ENCODE data around the gene TFB1M.

Gene TFB1M

GRCh38 chr6:155207223-155207622, 107.1 kb downstream of the TFB1M start:
- Histone ChIP-seq H3K27ac (ENCODE audit: low read depth, low read length, poor library complexity, severe bottlenecking) (no peak overlapping the region), H3K4me3 (ENCODE audit: low read depth, low read length, poor library complexity, severe bottlenecking) (no peak overlapping the region), H3K27me3 (ENCODE audit: insufficient read depth, low read length) (no peaks in the 10 kb centered on the region), H3K9ac (ENCODE audit: low read length) (no peak overlapping the region), H3K4me1 (ENCODE audit: insufficient read depth, low read length, severe bottlenecking) (peaks cover 7% of the 10 kb centered on the region), H3K9me3 (ENCODE audit: low read length) (no peaks in the 10 kb centered on the region), H3K4me2 (ENCODE audit: low read length) (no peak overlapping the region), H4K20me1 (ENCODE audit: insufficient read depth, low read length) (no peaks in the 10 kb centered on the region), H3K36me3 (ENCODE audit: insufficient read depth, low read length) (peaks cover 4% of the 10 kb centered on the region; the same call in 1 of the 2 replicates), H2AFZ (ENCODE audit: low read length) (no peak overlapping the region), H3K79me2 (ENCODE audit: insufficient read depth, low read length) (no peaks in the 10 kb centered on the region), H3F3A (ENCODE audit: insufficient read depth, low read length) (no peaks in the 10 kb centered on the region), H3K9me2 (ENCODE audit: low read depth, low read length) (no peaks in the 10 kb centered on the region)
- TF ChIP-seq CTCF (IDR thresholded peaks at IDR 0.05; ENCODE audit: low read length) (no peak), EZH2 (IDR thresholded peaks at IDR 0.05; ENCODE audit: borderline replicate concordance, low read length) (no peak)

Data from OCI-LY1 (cell line).